NCI-H526 (cell line): ENCODE measurements around the gene PIP4K2A.
"Not testable (repeated sequence)": the region's sequence is repeated elsewhere in the genome, so short reads cannot be mapped to it uniquely, and the experiment has no call there.

Experiments used
- DNase-seq, 2 experiments: peaks; one replicate each; lab custom pipeline; 2025; lab: John Stamatoyannopoulos, UW

Gene PIP4K2A

DNA sequence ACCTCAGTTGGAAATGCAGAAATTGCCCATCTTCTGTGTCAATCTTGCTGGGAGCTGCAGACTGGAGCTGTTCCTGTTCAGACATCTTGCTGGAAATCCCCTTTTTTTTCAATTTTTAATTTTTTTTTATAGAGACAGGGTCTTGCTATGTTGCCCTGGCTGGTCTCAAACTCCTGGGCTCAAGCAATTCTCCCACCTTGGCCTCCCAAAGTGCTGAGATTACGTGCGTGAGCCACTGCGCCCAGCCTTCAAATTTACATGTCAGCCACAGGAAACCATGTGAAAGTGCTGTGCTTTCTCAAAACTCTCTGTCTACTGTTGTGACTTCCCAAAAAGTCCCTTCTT, 200.0 kb downstream of the PIP4K2A start:
- DNase-seq = not testable (repeated sequence)

- peak; percentile 52 to 65 for DNase-seq
Observed at GRCh38 chr10:22513483-22514413, 200.6 kb downstream of the PIP4K2A start.

- DNase-seq = not testable (repeated sequence)
Observed at GRCh38 chr10:22512015-22512414, 202.4 kb downstream of the PIP4K2A start.

GRCh38 chr10:22508214-22508613, 206.2 kb downstream of the PIP4K2A start:
- not testable (repeated sequence) for DNase-seq

GRCh38 chr10:22505911-22506685, 208.3 kb downstream of the PIP4K2A start:
- DNase-seq = no peak

DNA sequence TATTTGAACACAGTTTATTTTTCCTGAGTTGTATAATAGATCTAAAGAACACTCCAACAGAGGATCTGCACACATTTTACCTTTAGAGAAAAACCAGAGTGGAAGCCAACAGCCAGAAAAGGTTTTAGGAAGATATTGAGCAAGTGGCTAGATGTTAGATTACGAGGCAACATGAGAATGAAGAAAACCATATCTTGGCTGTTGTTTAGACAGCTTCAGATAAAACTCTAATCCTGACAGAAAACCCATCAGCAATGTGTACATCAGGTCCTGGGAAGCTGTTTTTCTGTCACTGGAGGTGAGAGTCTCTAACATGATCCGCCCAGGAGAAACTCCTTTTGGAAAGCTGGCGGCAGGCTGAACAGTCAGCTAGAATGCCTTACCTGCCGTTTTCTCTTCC, 209.6 kb downstream of the PIP4K2A start:
- DNase-seq = no peak

GRCh38 chr10:22503315-22504088, 210.9 kb downstream of the PIP4K2A start:
- no peak for DNase-seq

DNA sequence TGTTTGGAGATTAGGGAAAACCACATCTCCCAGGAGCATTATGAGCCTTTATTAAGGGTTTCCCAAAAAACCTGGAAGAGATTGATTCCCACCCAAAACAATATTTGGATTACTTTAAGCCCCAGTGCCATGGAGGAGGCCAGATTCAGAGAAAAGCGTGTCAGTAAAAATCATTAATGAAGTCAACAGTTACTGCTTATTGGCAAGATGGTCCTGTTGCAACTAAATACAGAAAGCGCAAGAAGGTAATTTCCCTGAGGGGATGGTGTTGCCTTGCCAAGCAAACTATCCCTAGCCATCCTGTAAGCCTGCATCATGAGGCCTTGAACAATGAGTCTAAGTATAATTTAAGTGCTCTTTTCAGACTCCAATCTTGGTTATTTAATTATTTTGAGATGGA, 212.5 kb downstream of the PIP4K2A start:
- DNase-seq = no peak

DNA sequence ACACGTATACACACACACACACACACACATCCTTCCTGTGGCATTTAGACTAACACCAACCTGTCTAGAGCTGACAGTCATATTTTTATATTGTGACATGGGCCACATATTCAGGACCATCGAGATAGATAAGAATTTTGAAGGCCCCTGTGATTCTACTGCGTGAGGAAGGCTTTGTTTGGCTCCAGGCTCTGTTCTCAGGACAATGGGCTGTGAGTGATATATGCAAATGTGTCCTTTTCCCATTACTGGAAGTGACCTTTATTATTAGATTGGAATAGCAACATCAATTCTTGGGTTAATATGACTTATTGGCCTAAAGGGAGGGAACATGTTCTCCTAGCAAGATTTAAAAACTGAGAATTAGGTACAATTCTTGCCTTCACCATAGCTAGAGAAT, 213.0 kb downstream of the PIP4K2A start:
- no peak for DNase-seq

DNA sequence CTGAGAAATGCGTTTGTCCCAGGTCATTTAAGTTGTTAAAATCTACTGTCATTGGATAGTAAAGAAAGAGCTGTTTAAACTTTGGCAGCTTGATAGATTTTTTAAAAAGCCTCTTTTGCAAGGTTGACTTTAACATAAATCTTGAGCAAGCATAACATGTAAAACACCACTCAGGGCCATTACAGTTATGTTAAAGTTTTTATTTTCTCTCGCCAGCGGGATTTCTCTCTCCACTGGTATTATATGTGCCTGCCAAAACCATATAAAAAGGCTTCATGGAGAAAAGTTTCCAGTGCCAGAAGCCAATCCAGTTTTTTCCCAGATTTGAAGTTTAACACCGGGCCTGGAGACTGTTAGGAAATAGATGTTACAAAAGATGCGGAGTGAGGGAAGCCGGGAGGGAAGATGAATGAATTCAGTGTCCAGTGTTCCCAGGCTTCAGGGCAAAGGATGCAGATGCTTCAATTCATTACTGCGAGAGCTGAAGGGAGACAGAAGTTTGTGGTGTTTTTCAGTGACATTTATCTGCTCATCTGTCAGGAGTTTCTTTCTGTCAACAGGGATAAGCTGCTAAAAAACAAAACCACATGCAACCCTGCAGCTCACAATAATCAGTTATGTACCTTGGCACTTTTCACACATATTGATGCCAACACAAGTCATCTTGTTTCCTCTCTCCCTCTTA, 213.6 kb downstream of the PIP4K2A start:
- no peak for DNase-seq

DNA sequence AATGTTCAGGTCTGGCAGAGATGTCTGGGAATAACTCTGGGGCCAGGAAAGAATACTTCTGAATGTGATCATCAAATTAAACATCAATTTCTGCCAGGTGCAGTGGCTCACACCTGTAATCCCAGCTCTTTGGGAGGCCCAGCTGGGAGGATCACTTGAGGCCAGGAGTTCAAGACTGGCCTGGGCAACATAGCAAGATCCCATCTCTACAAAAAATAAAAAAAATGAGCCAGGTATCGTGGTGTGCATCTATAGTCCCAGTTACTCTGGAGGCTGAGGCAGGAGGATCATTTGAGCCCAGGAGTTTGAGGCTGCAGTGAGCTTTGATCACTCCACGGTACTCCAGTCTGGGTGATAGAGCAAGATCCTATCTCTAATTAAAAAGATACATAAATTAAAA, 214.4 kb downstream of the PIP4K2A start:
- not testable (repeated sequence) for DNase-seq

DNA sequence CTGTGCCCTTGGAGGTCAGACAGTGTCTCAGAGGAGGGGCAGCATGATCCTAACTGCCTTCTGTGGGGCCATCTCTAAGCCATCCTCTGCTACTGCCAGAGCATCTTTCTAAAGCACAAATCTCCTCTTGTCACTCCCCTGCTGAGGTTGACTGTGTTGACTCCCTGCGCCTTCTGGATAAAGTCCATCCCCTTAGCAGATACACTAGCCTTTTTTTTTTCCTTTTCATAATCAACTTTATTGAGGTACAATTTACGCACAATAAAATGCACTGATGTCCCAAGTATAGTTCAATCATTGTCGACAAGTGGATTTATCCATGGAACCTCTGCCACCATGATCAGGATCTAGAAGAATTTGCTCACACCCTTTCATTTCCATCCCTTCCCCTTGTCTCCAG, 219.0 kb downstream of the PIP4K2A start:
- no peak for DNase-seq

- no peak for DNase-seq
Observed at GRCh38 chr10:22494007-22494406, 220.4 kb downstream of the PIP4K2A start.

- no peak for DNase-seq
Observed at GRCh38 chr10:22491931-22492615, 222.3 kb downstream of the PIP4K2A start.

GRCh38 chr10:22491480-22491879, 222.9 kb downstream of the PIP4K2A start:
- no peak for DNase-seq

GRCh38 chr10:22489975-22490374, 224.4 kb downstream of the PIP4K2A start:
- DNase-seq = no peak

DNA sequence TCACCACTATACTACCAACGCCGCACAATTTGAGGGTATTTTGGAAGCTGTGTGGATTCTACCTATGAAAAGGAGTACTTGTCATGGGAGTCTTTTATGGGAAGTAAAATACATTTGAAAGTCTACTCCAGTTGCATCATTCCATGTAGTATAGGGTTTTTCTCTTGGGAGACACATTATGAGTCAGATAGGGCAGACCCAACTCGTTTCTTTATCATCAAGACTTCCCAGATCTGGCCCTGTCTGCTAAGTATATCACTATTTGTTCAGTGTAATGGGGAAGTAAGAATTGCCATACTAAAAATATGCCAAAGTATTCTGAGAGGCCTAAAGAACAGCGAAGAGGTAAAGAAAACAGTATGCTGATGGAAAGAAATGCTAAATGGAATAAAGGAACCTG, 224.9 kb downstream of the PIP4K2A start:
- DNase-seq = no peak

GRCh38 chr10:22486431-22486830, 227.9 kb downstream of the PIP4K2A start:
- DNase-seq = no peak
